ENCODE results near the gene WFDC5.
A peak's percentile ranks its signal among the peaks of the same experiment; 100 is the strongest.
"Not testable (repeated sequence)": the region's sequence is repeated elsewhere in the genome, so short reads cannot be mapped to it uniquely, and the experiment has no call there.

Gene WFDC5, protein sequence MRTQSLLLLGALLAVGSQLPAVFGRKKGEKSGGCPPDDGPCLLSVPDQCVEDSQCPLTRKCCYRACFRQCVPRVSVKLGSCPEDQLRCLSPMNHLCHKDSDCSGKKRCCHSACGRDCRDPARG

DNA sequence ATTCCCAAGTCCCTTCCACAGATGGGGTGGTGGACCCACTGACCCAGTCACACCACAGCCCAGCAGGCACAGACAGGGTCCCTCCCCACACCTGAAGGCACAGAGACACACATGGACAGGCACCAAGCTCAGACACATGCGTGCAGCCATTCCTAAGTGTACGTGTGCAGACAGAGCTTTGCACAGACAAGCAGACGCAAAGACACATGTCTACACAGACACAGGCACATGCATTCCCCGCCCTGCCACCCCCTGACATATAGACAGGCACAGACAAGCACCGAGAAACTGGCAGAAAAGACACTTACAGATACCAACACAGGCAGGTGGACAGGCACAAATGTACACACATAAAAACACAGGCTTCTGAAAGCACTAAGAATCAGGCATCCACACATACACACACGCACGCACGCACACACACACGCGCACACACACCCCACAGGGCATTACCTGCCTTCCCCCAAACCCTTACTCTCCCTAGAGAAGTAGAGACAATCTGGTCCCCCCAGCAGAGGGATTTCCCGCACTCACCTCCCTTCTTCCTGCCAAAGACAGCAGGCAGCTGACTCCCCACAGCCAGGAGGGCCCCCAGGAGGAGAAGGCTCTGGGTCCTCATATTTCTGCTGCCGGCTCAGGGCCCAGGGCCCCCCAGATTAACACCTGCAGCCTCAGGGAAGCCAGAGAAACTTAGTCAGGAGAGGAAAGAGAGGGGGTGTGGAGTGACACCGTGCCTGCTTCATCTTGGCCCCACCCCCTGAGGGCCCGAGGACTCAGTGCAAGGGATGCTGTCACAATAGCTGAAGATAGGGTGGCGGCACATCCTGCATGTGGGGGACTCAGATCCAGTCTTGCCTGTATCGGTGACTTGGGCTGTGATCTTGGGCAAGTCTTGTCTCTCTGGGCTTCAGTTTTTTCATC, at the start of gene WFDC5:
WFDC5 (minus strand) TSS at position 710 of the 921 bp plus-strand sequence; CDS start at position 619, 91 bp downstream.
- no peak for DNase-seq

DNA sequence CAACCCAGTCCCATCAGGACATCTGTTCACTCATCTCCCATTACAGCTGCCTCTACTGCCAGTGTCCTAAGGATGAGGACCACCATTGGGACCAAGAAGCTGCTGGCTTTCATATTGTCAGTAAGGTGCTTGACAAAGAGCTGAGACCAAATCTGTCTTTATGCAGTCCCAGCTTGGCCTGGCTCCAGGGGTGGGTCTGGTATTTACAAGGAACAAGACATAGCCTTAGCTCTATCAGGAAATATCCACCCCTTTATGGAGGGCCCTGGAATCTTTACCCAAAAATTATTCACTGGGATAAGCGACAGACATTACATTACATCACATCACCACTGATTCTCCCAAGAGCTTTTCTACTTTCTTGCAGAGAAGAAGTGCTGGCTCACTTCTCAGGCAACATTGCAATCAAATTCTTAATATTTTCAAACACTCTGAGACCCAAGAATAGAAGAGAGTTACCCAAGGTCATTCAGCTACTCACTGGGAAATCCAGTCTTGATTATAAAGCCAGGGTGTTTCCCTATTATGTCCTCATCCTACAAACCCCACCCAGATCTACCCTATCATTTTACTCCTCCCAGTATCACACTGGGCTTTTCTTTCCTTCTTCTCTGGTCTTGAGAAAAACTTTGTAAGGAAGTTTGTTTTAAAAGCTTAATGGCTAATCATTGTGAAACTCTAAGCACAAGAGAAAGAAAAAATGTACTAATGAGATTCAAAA, 48.3 kb upstream of the WFDC5 start:
- no peak for DNase-seq

DNA sequence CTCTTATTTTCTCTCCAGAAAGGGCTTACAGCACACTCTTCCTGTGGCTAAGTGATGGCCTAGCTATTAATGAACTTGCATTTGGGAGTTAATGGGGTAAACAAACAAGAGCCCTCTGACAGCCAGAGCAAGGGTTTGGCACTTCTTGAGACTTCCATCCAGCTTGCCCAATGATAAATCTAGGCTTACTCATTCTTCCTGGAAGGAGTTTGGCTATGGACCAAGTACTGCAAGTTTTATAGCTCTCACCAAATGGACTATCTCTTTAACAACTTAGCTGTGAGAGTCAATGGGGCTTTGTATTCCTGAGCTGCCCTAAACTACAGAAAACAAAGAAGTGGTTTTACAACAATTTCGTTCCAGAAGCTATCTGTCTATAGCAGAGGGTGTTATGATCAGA, 43.0 kb upstream of the WFDC5 start:
- DNase-seq: no peak

DNA sequence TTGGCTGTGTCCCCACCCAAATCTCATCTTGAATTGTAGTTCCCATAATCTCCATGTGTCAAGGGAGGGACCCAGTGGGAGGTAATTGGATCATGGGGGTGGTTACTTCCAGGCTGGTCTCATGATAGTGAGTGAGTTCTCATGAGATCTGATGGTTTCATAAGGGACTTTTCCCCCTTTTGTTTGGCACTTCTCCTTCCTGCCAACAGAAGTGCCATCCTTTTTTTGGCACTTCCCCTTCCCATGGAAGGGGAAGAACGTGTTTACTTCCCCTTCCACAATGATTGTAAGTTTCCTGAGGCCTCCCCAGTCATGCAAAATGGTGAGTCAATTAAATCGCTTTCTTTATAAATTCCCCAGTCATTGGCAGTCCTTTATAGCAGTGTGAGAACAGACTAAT, 41.7 kb upstream of the WFDC5 start:
- no peak for DNase-seq

DNA sequence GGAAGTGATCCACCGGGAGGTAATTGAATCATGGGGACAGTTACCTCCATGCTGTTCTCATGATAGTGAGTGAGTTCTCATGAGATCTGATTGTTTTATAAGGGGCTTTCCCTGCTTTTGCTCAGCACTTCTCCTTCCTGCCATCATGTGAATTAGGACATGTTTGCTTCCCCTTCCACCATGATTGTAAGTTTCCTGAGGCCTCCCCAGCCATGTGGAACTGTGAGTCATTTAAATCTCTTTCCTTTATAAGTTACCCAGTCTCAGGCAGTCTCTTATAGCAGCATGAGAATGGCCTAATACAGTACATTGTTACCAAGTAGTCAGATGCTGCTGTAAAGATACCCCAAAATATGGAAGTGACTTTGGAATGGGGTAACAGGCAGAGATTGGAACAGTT, 39.8 kb upstream of the WFDC5 start:
- not testable (repeated sequence) for DNase-seq

DNA sequence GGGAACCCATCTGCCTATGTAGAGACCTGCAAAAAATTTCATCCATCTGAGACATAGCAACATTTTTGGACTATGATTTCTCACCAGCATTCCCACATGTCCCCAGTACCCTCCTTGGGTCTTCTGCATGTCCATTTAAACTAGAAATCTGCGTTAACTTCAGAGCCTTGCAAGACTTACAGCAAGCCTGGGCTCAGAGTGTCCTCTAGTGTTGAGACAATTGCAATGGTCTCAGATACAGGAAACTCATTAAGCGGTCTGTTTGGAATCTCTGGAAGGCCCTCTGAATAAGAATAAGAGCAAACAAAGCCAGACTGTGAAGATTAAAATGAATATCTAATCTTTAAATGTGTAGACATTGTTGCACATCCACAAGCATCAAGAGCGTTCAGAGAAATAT, 39.2 kb upstream of the WFDC5 start:
- no peak for DNase-seq

DNA sequence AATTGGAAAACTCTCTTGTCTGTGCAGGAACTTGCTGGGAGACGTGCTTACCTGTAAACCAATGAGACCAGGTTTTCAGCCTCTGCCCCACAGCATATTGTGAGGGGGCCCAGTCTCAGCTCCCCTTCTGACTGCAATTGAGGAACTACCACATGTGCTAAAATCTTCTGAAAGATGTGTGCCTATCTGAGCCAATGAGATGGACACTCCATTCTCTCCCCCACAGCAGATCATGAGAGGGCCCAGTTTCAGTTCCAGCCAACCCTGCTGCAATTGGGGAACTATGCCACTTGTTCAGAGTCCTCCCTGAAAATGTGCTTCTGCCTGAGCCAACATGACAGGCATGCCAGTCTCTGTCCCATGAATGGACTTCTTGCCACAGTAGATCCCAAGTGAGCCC, 38.8 kb upstream of the WFDC5 start:
- peak; percentile 15 for DNase-seq

DNA sequence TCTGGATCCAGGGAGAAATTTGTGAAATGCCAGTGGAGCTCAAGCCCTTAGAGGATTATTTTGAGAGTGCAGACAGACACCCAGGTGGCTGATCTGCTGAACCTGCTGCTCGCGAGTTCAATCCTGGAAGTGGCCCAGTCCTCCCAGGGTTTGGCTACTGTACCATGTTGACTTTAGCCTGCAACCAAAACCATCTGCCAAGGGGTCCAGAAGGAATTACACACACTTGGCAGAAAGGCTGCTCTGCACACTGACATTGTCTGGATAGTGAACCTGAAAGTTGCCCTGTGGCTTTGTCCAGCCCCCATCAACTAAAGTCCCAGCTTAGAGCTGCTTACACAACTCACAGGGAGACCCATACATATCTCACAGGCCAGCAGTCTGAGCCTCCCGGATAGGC, 38.2 kb upstream of the WFDC5 start:
- no peak for DNase-seq

DNA sequence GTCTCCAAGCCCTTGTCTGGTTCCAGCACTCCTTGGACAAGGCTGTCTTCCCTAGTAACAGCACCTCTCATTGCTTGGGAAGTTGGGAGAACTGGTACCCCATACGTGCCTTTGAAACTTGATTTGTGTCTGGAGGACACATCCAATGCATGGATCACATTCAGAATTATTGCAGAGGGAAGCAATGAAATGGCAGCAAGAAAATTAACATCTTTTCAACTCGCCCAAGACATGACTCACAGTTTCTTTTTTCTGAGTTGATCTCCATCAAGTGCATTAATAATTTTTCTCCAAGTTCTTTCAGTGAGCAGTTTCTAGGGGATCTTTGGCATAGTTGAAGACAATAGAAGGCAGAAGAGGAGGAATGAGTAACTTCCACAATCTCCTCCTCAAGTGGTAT, 37.4 kb upstream of the WFDC5 start:
- DNase-seq: no peak

DNA sequence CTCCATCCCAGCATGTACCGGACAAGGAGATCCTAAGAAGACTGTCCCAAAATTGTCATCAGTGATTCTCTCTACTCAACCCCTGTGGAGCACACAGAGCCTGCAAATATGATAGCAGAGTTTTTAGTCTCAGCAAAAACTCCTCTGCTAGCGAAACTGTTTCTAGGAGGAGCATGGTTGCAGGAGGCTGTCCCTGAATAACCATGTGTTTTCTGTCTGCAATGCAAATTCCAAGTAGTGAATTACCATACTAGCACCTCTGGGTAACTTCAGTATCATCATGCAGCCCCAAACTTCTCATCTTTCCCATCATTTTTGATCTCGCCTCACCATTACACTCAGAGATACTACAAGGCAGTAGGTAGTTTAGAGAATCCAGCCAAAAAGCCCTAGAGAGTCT, 34.1 kb upstream of the WFDC5 start:
- no peak for DNase-seq

DNA sequence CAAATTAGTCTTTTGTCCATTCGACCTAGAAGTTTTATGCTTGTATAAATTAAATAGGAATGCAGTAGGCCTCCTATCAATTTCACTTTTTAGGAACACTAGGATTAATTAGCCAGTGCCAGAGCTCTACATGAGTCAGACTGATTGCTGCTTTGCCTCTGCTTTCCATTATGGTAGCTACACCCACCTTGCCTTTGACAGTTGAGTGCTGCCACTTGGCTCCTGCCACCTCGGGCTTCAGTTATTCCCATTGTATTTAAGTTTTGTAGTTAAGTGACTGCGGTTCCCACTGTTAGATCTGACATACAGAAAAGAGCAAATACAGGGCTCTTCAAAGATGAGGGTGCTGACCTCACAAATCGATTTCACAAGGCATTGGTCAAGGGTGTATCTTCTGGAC, 25.9 kb upstream of the WFDC5 start:
- no peak for DNase-seq

DNA sequence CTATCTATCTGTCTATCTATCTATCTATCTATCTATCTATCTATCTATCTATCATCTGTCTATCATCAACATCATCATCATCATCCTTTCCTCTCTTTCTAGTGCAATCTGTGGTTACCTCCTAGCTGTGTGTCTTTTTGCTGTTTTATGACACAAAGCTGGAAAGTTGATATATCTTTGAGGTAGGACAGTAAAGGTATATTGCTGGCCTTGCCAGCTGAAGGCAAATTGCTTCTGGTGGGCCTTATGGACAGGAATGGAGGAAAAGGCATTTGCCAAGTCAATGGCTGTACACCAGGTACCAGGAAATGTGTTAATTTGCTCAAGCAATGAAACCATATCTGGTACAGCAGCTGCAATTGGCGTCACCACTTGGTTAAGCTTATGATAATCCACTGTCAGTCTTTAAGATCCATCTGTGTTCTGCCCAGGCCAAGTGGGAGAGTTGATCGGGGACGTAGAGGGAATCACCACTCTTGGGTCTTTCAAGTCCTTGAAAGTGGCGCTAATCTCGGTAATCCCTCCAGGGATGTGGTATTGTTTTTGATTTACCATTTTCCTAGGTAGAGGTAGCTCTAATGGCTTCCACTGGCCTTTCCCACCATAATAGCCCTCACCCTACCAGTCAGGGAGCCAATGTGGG, 24.9 kb upstream of the WFDC5 start:
- not testable (repeated sequence) for DNase-seq

DNA sequence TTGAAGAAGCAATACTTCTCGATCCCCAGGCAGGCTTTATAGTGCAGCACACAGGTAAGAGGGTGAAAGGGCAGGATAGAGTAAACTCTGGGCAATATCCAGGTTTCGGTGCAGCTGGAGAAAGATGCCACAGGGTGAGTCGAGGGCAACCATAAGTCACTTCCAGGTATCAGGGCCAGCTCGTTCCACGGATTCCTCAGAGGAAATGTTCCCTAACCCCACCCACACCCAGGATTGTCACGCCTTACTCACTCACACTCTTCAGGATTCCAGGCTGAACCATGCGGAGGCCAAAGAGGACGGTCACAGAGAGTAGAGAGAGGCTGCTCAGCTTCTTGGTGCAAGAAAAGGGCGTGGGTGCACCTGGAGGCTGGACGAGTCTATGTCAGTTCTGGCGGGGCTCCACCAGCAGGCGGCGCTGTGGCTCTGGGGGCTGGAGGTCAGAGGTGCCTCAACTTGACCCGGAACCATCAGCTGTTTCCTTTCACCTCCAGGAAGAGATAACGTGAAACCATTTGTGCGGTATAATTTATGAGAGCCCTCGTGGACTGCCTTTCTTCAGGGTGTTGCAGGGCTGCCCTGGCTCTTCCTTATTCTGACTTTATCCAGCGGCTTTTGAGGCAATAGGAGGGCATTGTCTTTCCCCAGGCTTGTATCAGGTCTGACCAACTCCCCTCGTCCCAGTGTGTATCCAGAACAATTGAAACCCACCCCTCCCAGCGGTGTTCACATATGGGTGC, 23.8 kb upstream of the WFDC5 start:
- DNase-seq: peak; percentile 27

DNA sequence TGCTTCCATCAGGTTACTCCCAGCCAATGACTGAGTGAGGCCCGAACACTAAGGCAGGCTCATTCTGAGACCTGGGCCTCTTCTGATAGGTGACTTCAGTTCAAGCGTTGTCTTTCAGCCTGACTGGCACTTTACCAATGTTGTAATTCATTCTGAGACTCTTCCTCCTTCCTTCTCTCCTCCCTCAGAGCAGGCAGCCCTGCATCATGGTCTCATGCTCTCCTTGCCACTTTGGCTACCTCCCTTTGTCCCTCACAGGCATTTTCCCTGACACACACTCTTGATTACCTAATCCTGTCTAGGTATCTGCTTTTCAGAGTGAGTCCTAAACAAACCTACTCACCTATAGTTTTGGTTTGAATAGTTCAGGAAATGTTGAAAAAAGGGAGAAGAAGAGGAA, 21.9 kb upstream of the WFDC5 start:
- DNase-seq: no peak

DNA sequence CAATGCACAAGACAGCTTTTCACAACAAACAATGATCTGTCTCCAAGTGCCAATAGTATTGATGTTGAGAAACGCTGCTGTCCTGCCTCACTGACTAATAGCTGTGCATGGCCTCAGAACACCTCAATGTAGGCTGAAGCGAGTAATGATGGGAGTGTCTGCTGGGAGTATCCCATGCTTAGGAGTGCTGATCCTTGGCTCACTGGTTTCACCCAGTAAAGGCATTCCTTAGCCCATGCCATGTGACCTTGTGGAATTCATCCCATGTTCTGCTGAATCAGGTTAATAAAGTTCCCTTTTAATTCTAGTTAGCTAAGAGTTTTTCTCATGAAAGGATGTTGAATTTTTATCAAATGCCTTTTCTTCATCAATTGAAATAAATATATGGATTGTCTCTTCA, 13.1 kb upstream of the WFDC5 start:
- no peak for DNase-seq

DNA sequence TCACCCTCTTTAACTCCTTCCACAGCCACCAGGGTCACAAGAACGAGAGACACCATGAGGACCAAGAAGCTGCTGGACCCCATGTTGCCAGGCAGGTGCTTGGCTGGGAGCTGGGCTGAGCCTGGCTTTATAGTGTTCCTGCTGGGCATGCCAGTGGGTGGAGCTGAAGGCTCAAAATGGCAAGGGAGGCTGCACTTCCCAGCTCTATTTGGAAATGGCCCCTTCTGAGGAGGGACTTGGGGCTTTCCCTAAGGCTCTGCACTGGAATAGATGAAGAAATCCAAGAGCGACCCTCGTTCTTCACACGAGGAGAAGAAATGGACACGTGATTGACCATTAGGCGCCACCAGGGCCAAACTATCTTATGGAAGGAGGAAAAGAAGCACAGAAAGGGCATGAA, 9.4 kb upstream of the WFDC5 start, which contains the start of gene WFDC12:
WFDC12 (minus strand) TSS at position 101 of the 400 bp plus-strand sequence; CDS start at position 83, 18 bp downstream.
- DNase-seq: no peak

DNA sequence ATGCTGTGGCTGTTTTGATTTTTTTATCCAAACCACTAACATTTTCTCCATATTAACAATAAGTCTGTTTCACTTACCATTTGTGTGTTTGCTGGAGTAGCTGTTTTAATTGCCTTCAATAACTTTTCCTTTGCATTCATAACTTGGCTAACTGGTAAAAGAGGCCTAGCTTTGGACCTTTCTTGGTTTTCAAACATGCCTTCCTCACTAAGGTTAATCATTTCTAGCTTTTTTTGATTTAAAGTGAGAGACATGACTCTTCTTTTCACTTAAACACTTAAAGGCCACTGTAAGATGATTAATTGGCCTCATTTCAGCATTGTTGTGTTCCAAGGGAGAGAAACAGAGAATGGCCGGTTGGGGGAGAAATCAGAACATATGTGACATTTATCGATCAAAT, 6.4 kb upstream of the WFDC5 start:
- DNase-seq: no peak

DNA sequence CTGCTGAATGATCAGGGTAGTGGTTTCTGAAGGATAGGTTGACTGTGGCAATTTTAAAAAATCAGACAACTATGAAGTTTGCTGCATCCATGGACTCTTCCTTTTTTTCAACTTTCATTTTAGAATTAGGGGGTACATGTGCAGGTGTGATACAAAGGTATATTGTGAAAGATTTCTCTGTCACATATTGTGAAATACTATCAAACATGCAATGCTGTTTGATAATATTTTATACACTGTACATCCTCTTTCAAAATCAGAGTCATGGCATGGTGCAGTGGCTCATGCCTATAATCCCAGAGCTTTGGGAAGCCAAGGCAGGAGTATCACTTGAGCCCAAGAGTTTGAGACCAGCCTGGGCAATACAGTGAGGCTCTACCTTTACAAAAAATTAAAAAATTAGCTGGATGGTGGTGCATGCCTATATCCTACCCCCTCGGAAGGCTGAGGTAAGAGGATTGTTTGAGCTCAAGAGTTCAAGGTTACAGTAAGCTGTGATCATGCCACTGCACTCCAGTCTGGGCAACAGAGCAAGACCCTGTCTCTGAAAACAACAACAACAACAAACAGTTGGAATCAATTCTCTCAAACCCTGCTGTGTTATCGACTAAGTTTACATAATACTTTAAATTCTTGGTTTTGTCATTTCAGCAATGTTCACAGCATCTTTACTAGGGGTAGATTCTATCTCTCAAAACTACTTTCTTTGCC, 4.7 kb upstream of the WFDC5 start:
- DNase-seq: no peak

DNA sequence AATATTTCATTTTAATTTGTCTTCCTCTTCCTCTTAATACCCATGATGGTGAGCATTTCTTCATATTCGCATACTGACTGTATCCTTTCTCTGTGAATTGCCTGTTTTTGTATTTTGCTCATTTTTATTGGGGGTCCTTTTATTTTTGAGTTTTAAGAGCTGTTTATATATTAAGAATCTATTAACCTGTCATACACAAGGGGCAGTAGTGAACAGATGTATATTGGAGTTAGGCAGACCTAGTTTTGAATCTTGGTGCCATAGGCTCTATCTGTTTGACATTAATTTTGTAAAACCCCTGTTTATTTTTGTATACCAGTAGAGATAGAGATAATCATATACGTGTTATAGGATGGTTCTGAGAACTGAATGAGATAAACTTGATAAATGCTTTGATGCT, 3.1 kb upstream of the WFDC5 start:
- no peak for DNase-seq

DNA sequence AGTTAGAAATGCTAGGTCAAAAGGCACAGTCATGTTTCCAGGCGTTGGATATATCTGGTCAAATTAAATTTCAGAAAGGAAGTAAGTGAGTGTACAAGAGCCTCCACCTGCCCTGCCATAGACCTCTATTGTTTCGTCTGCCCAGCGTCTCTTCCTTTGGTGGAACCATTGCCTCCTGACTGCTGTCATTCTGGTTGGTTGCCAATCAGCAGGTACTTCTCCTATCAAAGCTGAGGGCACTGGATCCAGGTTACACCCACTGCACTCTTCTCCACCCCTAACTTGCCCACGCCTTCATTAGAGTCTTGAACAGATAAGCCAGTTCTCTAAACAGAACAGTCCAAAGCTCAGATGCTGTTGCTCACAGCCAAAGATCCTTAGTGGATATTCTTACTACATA, 2.6 kb upstream of the WFDC5 start:
- DNase-seq: no peak

DNA sequence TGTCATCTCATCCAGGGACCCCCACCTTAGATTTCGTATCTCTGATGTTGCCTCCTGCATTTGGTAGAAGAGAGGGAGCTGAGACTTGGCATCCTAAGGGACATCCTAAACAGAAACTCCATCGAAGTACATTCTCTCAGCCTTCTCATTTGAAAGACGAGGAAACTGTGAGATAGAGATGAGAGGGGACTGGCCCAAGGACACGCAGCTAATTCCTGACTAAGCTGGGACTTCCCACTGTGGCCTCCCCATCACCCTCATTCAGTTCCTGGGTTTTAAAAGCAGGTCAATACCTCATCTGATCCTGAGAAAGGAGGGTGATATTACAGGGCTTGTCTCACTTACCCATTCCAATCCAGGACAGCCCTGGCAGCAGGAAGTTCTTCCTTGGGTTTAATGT, 855 bp upstream of the WFDC5 start:
- no peak for DNase-seq

DNA sequence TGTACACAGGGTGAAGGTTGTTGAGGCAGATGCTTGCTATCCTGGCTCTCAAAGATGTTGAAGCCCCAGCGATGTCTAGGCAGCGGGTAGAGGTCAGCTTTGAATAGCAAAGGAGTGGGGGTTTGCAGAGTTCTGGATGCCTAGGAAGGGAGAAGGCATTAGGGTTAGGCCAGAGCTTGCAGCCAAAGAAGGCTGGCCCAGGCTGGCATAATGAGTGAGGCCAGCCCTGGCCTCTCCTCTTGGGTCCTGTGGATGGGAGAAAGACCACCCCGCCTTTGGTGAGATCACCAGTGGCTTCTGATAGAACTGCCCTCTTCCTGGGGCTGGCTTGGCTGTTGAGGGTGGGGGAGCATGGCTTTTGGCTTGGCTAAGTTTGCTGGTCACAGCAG, 406 bp upstream of the WFDC5 start:
- DNase-seq: no peak

Measured in CD4-positive, alpha-beta T cell treated with Interleukin-12 subunit alpha and Interleukin-12 subunit beta, for 1 hour (primary cell).